ENCODE results near the gene SWAP70. TPM values are rescaled to one million over a fixed set of nuclear protein-coding genes. Genes with fewer than 3 reads are reported as not detected.

Gene SWAP70
- total RNA-seq, 5 donors from 2014 or later (not counting 1 experiment from before 2014, with no cell fraction given) = 4.5 to 14.3 (median 7.3) TPM

- WGBS (ENCODE audit: insufficient coverage) = 92% methylated on average over 2 of the region's 4 CpGs
- H3K27me3 Mint-ChIP-seq = no peaks in the 10 kb centered on the region
- H3K36me3 Mint-ChIP-seq = no peaks in the 10 kb centered on the region
- ATAC-seq (replicated peaks in 1 of 4) (no peak), DNase-seq (no peak)
- H3K9me3 ChIP-seq = no peaks in the 10 kb centered on the region
- peaks cover 20 to 23% (median 22%) of the 10 kb centered on the region in 3 donors for H3K4me1 Mint-ChIP-seq
- H3K4me1 ChIP-seq (ENCODE audit: control insufficient read depth in 1 of 2, extremely low read depth in 1 of 2, insufficient read depth in 2 of 2, low read length in 2 of 2) = peaks cover 7 to 20% of the 10 kb centered on the region in 2 experiments
- H3K4me3 ChIP-seq (ENCODE audit: control insufficient read depth in 1 of 2, extremely low read depth in 1 of 2, low read length in 1 of 2) = no peak overlapping the region
- H3K36me3 ChIP-seq (ENCODE audit: control insufficient read depth in 2 of 2, extremely low read depth in 1 of 2, insufficient read depth in 1 of 2, low read length in 1 of 2) = no peaks in the 10 kb centered on the region
- H3K27me3 ChIP-seq (replicated peaks in 1 of 2; ENCODE audit: control insufficient read depth in 2 of 2, extremely low read depth in 1 of 2, insufficient read depth in 2 of 2, low read length in 1 of 2) = no peaks in the 10 kb centered on the region
- no peak overlapping the region for H3K27ac Mint-ChIP-seq
- POLR2A ChIA-PET = no interaction called here
- no peak overlapping the region for H3K27ac ChIP-seq (ENCODE audit: low read length)
- CTCF ChIA-PET = interaction anchor here in 1 of 2 donors (0.8 to 1.2 kb wide), 2 partner anchors 13 to 563 kb away, joined by 3 read pairs; no protein-coding TSS in a partner anchor
- no peaks in the 10 kb centered on the region for H3K9me3 Mint-ChIP-seq
- no peak overlapping the region for H3K4me3 Mint-ChIP-seq
Measured at GRCh38 chr11:9762531-9762930, 98.7 kb downstream of the SWAP70 start.

- CTCF ChIA-PET = interaction anchor here in 1 of 2 donors (0.8 to 1.2 kb wide), 2 partner anchors 14 to 562 kb away, joined by 3 read pairs; no protein-coding TSS in a partner anchor
- ATAC-seq (replicated peaks in 1 of 4) (no peak), DNase-seq (no peak)
- Mint-ChIP-seq H3K36me3 (no peaks in the 10 kb centered on the region), H3K27me3 (no peaks in the 10 kb centered on the region), H3K9me3 (no peaks in the 10 kb centered on the region), H3K4me3 (no peak overlapping the region), H3K27ac (no peak overlapping the region), H3K4me1 (peaks cover 16 to 19% (median 18%) of the 10 kb centered on the region in 3 donors)
- peaks cover 4 to 15% of the 10 kb centered on the region in 2 experiments for H3K4me1 ChIP-seq (ENCODE audit: control insufficient read depth in 1 of 2, extremely low read depth in 1 of 2, insufficient read depth in 2 of 2, low read length in 2 of 2)
- no peak overlapping the region for H3K4me3 ChIP-seq (ENCODE audit: control insufficient read depth in 1 of 2, extremely low read depth in 1 of 2, low read length in 1 of 2)
- H3K36me3 ChIP-seq (ENCODE audit: control insufficient read depth in 2 of 2, extremely low read depth in 1 of 2, insufficient read depth in 1 of 2, low read length in 1 of 2) = no peaks in the 10 kb centered on the region
- POLR2A ChIA-PET = no interaction called here
- no peaks in the 10 kb centered on the region for H3K9me3 ChIP-seq
- WGBS (ENCODE audit: insufficient coverage) = 100% methylated on average over 1 of the region's 1 CpG
- no peaks in the 10 kb centered on the region for H3K27me3 ChIP-seq (replicated peaks in 1 of 2; ENCODE audit: control insufficient read depth in 2 of 2, extremely low read depth in 1 of 2, insufficient read depth in 2 of 2, low read length in 1 of 2)
- H3K27ac ChIP-seq (ENCODE audit: low read length) = no peak overlapping the region
Measured at GRCh38 chr11:9763301-9763700, 99.4 kb downstream of the SWAP70 start.

DNA sequence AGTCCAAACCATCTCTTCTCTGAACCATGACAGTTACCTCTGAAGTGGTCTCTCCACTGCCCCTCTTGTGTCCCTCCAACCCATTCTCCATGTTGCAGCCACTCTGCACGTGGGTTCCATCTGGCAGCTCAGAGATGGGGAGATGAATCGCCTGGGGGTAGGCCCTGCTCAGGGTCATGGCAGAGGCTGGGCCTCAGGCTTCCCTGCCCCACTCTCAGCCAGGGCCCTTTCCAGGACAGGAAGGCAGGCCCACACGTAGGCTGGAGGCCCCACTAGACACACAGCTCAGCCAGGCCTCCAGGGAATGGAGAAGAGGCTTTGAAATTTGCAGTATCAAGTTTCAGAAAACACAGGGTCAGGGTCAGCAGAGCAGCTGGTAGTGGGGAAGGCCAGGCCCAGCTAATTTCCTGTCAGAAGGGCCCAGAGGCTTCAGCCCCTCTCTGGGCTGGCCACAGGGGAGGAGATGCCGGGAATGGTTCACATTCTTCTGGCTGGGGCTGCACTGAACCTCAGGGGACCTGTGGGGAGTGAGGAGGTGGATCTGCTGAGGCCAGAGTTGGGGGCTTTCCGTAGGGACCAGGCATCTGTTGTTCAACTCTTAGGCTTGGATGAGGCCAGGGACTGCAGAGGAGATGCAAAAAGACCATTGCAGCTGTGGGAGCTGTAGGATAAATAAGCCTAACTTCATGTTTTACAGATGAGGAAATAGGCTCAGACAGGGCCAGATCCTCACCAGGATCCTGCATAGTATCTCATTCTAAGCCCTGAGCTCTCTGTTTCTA lies 101.6 kb downstream of the SWAP70 start:
- no peaks in the 10 kb centered on the region for H3K27me3 Mint-ChIP-seq
- Histone ChIP-seq H3K4me1 (ENCODE audit: control insufficient read depth in 1 of 2, extremely low read depth in 1 of 2, insufficient read depth in 2 of 2, low read length in 2 of 2) (no peaks in the 10 kb centered on the region), H3K9me3 (no peaks in the 10 kb centered on the region), H3K27me3 (replicated peaks in 1 of 2; ENCODE audit: control insufficient read depth in 2 of 2, extremely low read depth in 1 of 2, insufficient read depth in 2 of 2, low read length in 1 of 2) (no peaks in the 10 kb centered on the region), H3K36me3 (ENCODE audit: control insufficient read depth in 2 of 2, extremely low read depth in 1 of 2, insufficient read depth in 1 of 2, low read length in 1 of 2) (no peaks in the 10 kb centered on the region), H3K27ac (ENCODE audit: low read length) (no peak overlapping the region), H3K4me3 (ENCODE audit: control insufficient read depth in 1 of 2, extremely low read depth in 1 of 2, low read length in 1 of 2) (no peak overlapping the region)
- H3K4me1 Mint-ChIP-seq = peaks cover 2 to 6% (median 3%) of the 10 kb centered on the region in 3 donors
- no peak for DNase-seq
- H3K9me3 Mint-ChIP-seq = no peaks in the 10 kb centered on the region
- ATAC-seq (replicated peaks in 1 of 4) = no peak
- H3K36me3 Mint-ChIP-seq = peaks cover 8% of the 10 kb centered on the region
- no peak overlapping the region for H3K4me3 Mint-ChIP-seq
- ChIA-PET CTCF (interaction anchor here in 1 of 2 donors (0.5 to 0.6 kb wide), 2 partner anchors 232 to 983 kb away, joined by 4 to 5 read pairs; no protein-coding TSS in a partner anchor), POLR2A (interaction anchor here in 1 of 2 donors (0.5 kb wide), 1 partner anchor 254 kb away, joined by 3 read pairs; no protein-coding TSS in a partner anchor)
- H3K27ac Mint-ChIP-seq = no peak overlapping the region
- 93% methylated on average over 3 of the region's 5 CpGs for WGBS (ENCODE audit: insufficient coverage)

DNA sequence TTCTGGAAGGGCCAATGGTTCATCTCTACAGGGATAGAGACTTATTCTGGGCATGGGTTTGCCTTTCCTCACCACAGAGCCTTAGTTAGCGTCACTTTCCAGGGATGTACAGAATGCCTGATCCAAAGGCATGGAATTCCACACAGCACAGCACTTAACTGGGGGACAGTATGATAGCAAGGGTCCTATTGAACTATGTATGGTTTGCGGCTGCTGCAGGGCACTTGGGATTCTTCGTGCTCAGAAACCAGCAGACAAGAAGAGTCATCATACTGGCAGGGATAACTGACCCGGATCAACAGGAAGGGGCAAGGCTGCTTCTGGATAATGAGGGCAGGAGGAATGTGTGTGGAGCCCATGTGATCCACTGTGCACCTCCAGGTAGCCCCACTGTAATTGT lies 105.7 kb downstream of the SWAP70 start:
- Histone ChIP-seq H3K36me3 (ENCODE audit: control insufficient read depth in 2 of 2, extremely low read depth in 1 of 2, insufficient read depth in 1 of 2, low read length in 1 of 2) (no peaks in the 10 kb centered on the region), H3K4me1 (ENCODE audit: control insufficient read depth in 1 of 2, extremely low read depth in 1 of 2, insufficient read depth in 2 of 2, low read length in 2 of 2) (no peaks in the 10 kb centered on the region), H3K9me3 (no peaks in the 10 kb centered on the region), H3K4me3 (ENCODE audit: control insufficient read depth in 1 of 2, extremely low read depth in 1 of 2, low read length in 1 of 2) (no peak overlapping the region), H3K27me3 (replicated peaks in 1 of 2; ENCODE audit: control insufficient read depth in 2 of 2, extremely low read depth in 1 of 2, insufficient read depth in 2 of 2, low read length in 1 of 2) (no peaks in the 10 kb centered on the region), H3K27ac (ENCODE audit: low read length) (no peak overlapping the region)
- H3K36me3 Mint-ChIP-seq = peaks cover 14% of the 10 kb centered on the region
- no peak for ATAC-seq (replicated peaks in 1 of 4)
- H3K4me1 Mint-ChIP-seq = peaks cover 0 to 4% (median 0%) of the 10 kb centered on the region in 3 donors
- 88% methylated on average over 2 of the region's 4 CpGs for WGBS (ENCODE audit: insufficient coverage)
- H3K27me3 Mint-ChIP-seq = no peaks in the 10 kb centered on the region
- no peak for DNase-seq
- no peak overlapping the region for H3K27ac Mint-ChIP-seq
- H3K4me3 Mint-ChIP-seq = no peak overlapping the region
- POLR2A ChIA-PET = no interaction called here
- CTCF ChIA-PET = interaction anchor here in 1 of 2 donors (1.3 kb wide), 1 partner anchor 12 kb away, joined by 3 read pairs; no protein-coding TSS in a partner anchor
- H3K9me3 Mint-ChIP-seq = no peaks in the 10 kb centered on the region

DNA sequence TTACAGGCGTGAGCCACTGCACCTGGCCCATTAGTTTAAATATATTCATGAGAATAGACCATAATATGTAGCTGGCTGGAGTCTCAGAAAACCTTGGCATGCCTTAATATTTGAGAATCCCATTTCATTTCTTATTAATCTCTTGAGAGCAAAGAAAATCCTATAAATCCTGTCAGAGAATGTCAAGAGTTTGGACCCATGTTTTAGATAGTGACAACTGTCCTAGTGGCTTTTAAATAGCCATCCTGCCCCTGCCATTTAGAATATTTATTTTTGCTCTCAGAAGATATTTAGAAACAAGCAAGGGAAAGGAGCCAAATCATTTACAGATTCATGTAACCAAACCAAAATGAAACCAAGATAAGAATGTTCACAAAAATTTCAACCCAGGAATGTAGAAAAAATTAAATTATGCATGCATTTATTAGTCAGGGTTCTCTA lies 107.2 kb downstream of the SWAP70 start:
- Mint-ChIP-seq H3K36me3 (peaks cover 18% of the 10 kb centered on the region), H3K4me1 (no peaks in the 10 kb centered on the region), H3K27ac (no peak overlapping the region), H3K27me3 (no peaks in the 10 kb centered on the region), H3K4me3 (no peak overlapping the region), H3K9me3 (no peaks in the 10 kb centered on the region)
- Histone ChIP-seq H3K27ac (ENCODE audit: low read length) (no peak overlapping the region), H3K4me1 (ENCODE audit: control insufficient read depth in 1 of 2, extremely low read depth in 1 of 2, insufficient read depth in 2 of 2, low read length in 2 of 2) (no peaks in the 10 kb centered on the region), H3K9me3 (no peaks in the 10 kb centered on the region), H3K4me3 (ENCODE audit: control insufficient read depth in 1 of 2, extremely low read depth in 1 of 2, low read length in 1 of 2) (no peak overlapping the region), H3K27me3 (replicated peaks in 1 of 2; ENCODE audit: control insufficient read depth in 2 of 2, extremely low read depth in 1 of 2, insufficient read depth in 2 of 2, low read length in 1 of 2) (no peaks in the 10 kb centered on the region), H3K36me3 (ENCODE audit: control insufficient read depth in 2 of 2, extremely low read depth in 1 of 2, insufficient read depth in 1 of 2, low read length in 1 of 2) (no peaks in the 10 kb centered on the region)
- POLR2A ChIA-PET = no interaction called here
- no peak for ATAC-seq (replicated peaks in 1 of 4)
- CTCF ChIA-PET = no interaction called here
- DNase-seq = no peak
- WGBS (ENCODE audit: insufficient coverage) = no CpG with 5 or more reads among the region's 1 CpG

GRCh38 chr11:9772218-9772617 lies 108.3 kb downstream of the SWAP70 start:
- ChIA-PET CTCF (no interaction called here), POLR2A (no interaction called here)
- Histone ChIP-seq H3K27ac (ENCODE audit: low read length) (no peak overlapping the region), H3K4me1 (ENCODE audit: control insufficient read depth in 1 of 2, extremely low read depth in 1 of 2, insufficient read depth in 2 of 2, low read length in 2 of 2) (no peaks in the 10 kb centered on the region), H3K27me3 (replicated peaks in 1 of 2; ENCODE audit: control insufficient read depth in 2 of 2, extremely low read depth in 1 of 2, insufficient read depth in 2 of 2, low read length in 1 of 2) (no peaks in the 10 kb centered on the region), H3K36me3 (ENCODE audit: control insufficient read depth in 2 of 2, extremely low read depth in 1 of 2, insufficient read depth in 1 of 2, low read length in 1 of 2) (no peaks in the 10 kb centered on the region), H3K9me3 (no peaks in the 10 kb centered on the region), H3K4me3 (ENCODE audit: control insufficient read depth in 1 of 2, extremely low read depth in 1 of 2, low read length in 1 of 2) (no peak overlapping the region)
- Mint-ChIP-seq H3K4me1 (no peaks in the 10 kb centered on the region), H3K9me3 (no peaks in the 10 kb centered on the region), H3K27ac (no peak overlapping the region), H3K4me3 (no peak overlapping the region), H3K36me3 (peaks cover 18% of the 10 kb centered on the region), H3K27me3 (no peaks in the 10 kb centered on the region)
- WGBS (ENCODE audit: insufficient coverage) = 100% methylated on average over 2 of the region's 4 CpGs
- DNase-seq = no peak
- no peak for ATAC-seq (replicated peaks in 1 of 4)

Data from T-cell (primary cell).